A172 (cell line): ENCODE data around the gene PSMD5. TPM values are rescaled to one million over a fixed set of nuclear protein-coding genes. Genes with fewer than 3 reads are reported as not detected.

ENCODE experiments used
- DNase-seq: peaks from one replicate; pipeline ENCODE4 v3.0.0-alpha.2; 2015; ENCODE audit warnings: low spot score
- total RNA-seq: library from RNA; depleted of rRNA; stranded (reverse); fragments of >200 nt; shearing (Covaris generic); gene quantifications from 2 replicates; pipeline ENCODE4 v1.2.3, GENCODE V29; 2014

Gene PSMD5
- total RNA-seq, 1 experiment from 2014 or later: 65.9 TPM

DNA sequence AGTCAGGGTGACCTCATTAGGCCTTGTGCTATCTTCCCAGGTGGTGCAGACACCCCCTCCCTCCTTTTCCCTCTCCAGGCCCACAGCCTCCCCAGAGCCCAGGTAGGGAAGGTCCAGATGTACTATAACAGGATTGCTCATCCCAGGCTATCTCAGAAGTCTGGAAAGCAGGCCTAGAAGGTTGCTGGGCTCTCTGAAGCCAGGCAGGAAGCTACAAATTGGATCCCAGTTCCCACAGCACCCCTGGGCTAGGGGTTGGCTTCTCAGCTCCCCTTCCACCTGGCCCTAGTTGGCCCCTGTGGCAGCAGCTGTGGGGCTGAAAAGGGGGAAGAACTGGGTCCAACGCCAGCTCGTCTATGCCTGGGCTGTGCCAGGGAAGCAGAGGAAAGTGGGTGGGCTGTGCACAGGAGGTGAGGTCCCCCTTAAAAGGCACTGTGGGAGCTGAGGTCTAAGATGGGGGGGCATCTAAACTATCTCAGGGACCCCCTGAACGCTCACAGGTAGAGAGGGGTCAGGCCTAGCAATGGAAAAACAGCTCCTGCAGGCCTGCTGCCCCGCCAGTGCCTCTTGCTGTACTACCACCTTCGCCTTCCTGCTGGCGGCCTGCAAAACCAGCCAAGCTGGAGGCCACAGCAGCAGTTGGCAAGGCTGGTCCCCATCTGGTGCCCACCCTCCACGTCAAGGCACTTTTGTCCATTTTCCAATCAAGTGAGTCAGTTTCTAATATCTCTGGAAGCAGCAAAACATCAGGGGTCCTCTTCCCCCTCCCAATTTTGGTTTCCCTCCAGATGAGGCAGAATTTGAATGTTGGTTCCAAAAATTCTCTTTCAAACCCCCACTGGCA lies 13.3 kb upstream of the PSMD5 start:
- no peak for DNase-seq

GRCh38 chr9:120854596-120855327 lies 12.0 kb upstream of the PSMD5 start:
- no peak for DNase-seq

- no peak for DNase-seq
These were observed 10.5 kb upstream of the PSMD5 start for GRCh38 chr9:120853198-120853597.

GRCh38 chr9:120852240-120853010 lies 9.7 kb upstream of the PSMD5 start:
- no peak for DNase-seq

DNA sequence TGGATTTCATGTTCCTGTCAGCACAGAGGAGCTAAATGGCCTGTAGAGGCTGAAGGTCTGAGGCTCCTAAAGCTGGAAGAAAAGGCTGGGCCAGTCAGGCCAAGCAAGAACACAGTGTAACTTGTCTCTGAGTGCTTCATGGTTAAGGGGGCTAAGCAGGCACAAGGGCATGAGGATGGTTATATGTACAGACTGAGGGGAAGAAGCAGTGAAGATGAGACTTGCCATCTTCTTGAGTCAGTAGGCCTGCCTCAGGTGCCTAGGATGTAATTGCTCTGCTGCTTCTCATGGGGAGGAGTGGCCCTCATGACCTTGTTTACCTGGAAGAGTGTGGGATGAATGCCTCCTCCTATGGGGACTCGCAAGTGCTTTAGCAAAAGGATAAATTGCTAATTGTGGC lies 8.7 kb upstream of the PSMD5 start:
- DNase-seq: no peak

GRCh38 chr9:120850315-120850714 lies 7.6 kb upstream of the PSMD5 start:
- no peak for DNase-seq

- DNase-seq: no peak
These were observed 4.2 kb upstream of the PSMD5 start for GRCh38 chr9:120846906-120847305.

DNA sequence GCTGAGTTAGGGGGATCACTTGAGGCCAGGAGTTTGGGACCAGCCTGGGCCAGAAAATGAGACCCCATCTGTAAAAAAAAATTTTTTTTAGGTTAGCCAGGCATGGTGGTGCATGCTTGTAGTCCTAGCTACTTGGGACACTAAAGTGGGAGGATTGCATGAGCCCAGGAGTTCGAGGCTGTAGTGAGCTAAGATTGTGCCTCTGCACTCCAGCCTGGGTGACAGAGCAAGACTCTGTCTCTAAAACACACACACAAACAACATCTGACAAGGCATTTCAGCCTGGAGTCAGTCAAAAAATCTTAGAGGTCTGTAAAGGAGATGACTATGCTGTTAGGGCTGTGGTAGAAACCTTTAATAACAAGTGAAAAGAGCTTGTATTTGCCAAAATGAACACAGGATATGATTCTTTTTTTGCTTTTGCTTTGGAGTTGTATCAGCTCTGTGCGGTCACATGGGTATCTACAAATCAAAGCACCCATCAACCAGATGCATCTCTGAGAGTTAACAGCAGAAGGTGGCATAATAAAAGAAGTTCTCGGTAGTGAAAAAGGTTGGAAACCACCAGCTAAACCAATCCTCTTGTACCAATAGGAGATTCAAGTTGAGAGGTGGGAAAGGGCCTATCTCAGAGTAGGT lies 3.6 kb upstream of the PSMD5 start:
- no peak for DNase-seq

GRCh38 chr9:120845255-120845654 lies 2.5 kb upstream of the PSMD5 start:
- DNase-seq: no peak

GRCh38 chr9:120841930-120842684 lies 615 bp downstream of the PSMD5 start:
- peak; percentile 13 for DNase-seq

DNA sequence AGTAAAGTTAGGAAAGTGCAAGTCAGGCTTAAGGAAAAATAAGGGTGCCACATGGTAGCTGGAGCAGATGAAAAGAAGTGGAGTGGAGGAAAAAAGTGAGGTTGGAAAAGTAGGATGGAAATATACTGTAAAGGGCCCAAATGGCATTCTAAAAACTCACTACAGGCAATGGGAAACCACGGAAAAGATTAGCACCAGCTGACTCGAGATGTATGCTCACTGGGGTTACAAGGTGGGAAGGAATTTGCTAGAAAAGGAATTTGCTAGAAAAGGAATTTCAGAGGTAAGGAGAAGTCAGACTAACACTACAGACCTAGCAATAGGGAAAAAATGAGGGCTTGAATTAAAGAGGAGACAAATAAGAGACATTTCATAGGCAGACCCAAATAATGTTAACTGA lies 3.6 kb downstream of the PSMD5 start:
- DNase-seq: no peak

- DNase-seq: no peak
These were observed 4.8 kb downstream of the PSMD5 start for GRCh38 chr9:120837921-120838320.

GRCh38 chr9:120833325-120833724 lies 9.4 kb downstream of the PSMD5 start:
- no peak for DNase-seq

- DNase-seq: no peak
These were observed 9.9 kb downstream of the PSMD5 start for GRCh38 chr9:120832807-120833206.

DNA sequence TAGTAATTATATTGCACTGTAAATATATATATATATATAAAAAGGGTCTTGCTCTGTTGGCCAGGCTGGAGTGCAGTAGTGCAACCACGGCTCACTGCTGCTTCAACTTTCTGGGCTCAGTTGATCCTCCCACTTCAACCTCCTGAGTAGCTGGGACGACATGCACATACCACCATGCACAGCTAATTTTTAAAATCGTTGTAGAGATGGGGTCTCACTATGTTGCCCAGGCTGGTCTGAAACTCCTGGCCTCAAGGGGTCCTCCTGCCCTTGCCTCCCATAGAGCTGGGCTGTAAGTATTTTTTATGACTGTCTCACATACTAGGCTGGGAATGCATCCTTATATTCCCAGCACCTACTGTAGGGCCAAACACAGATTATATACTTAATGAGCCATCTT lies 11.9 kb downstream of the PSMD5 start:
- DNase-seq: no peak

GRCh38 chr9:120830151-120830550 lies 12.6 kb downstream of the PSMD5 start:
- DNase-seq: no peak

GRCh38 chr9:120829650-120830049 lies 13.1 kb downstream of the PSMD5 start:
- no peak for DNase-seq

GRCh38 chr9:120820095-120820494 lies 22.6 kb downstream of the PSMD5 start:
- DNase-seq: no peak

DNA sequence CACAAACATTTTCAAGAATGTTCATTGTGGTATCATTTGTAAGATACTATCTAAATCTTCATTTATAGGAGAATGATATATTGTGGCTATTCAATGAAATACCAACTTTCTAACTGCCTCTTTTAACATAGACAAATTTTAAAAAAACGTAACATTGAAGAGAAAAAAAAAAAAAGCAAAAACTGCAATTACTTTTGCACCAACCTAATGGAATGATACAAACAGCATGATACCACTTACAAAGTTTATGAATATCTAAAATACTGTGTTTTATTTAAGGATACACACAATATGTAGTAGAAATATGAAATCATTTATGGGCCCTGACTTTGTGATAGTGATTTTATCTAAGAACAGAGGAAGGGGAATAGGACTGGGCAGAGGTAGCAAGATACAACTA lies 24.1 kb downstream of the PSMD5 start:
- no peak for DNase-seq

DNA sequence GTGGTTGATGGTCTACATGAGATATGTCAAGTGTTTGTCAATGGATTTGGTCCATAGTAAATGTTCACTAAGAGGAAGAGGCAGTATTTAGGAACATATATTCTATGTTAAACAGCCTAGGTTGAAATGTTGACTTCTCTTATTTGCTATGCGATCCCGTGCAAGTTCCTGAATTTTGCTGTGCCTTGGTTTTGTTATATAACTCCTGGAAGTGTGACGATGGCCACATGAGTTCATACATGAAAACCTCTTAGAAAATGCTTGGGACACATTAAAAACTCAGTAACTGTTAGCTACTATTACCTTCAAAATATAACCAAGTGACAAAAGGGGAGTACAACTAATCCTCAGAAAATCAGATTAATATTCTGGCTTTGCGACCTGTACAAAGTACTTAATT lies 27.6 kb downstream of the PSMD5 start:
- no peak for DNase-seq

- DNase-seq: no peak
These were observed 33.8 kb downstream of the PSMD5 start for GRCh38 chr9:120808931-120809330.
